Skeletal muscle satellite cell (primary cell): ENCODE measurements around the gene SLC44A2.

ENCODE experiments used
- H3K27me3 ChIP-seq: 2 replicates; pipeline ENCODE4 v1.7.0; 2013; ENCODE audit warnings: low read length; ENCODE audit not compliant: control insufficient read depth, insufficient read depth
- H3K36me3 ChIP-seq: 2 replicates; pipeline ENCODE4 v1.7.0; 2013; ENCODE audit warnings: mild to moderate bottlenecking, control low read depth, low read length; ENCODE audit not compliant: insufficient read depth
- H3K4me1 ChIP-seq: 2 replicates; pipeline ENCODE4 v1.7.0; 2013; ENCODE audit warnings: low read length; ENCODE audit not compliant: control insufficient read depth, insufficient read depth
- H3K4me2 ChIP-seq: 2 replicates; pipeline ENCODE4 v1.7.0; 2013; ENCODE audit warnings: mild to moderate bottlenecking, low read length
- H3K4me3 ChIP-seq: 2 replicates; pipeline ENCODE4 v1.7.0; 2013; ENCODE audit warnings: low read length
- H3K9ac ChIP-seq: 2 replicates; pipeline ENCODE4 v1.7.0; 2013; ENCODE audit warnings: mild to moderate bottlenecking, low read depth, low read length, moderate library complexity
- H3K9me3 ChIP-seq: replicated peaks from 2 replicates; pipeline ENCODE4 v1.7.0; 2013; ENCODE audit warnings: mild to moderate bottlenecking, control low read depth, low read length

The SLC44A2 gene

DNA sequence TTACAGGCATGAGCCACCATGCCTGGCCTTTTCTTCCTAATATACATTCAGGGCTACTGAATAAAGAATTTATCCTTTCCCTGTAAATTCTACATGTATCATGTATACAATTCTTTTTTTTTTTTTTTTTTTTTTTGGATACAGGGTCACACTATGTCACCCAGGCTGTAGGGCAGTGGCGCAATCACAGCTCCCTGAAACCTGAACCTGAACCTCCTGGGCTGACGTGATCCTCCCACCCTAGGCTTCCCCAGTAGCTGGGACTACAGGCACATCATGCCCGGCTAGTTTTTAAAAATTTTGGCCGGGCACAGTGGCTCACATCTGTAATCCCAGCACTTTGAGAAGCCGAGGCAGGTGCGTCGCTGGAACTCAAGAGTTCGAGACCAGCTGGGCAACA is 6.5 kb upstream of the SLC44A2 start:
- Histone ChIP-seq H3K9ac (no peak overlapping the region), H3K4me3 (no peak overlapping the region), H3K27me3 (no peaks in the 10 kb centered on the region), H3K36me3 (no peaks in the 10 kb centered on the region), H3K9me3 (no peaks in the 10 kb centered on the region), H3K4me2 (no peak overlapping the region), H3K4me1 (peaks cover 14% of the 10 kb centered on the region)

DNA sequence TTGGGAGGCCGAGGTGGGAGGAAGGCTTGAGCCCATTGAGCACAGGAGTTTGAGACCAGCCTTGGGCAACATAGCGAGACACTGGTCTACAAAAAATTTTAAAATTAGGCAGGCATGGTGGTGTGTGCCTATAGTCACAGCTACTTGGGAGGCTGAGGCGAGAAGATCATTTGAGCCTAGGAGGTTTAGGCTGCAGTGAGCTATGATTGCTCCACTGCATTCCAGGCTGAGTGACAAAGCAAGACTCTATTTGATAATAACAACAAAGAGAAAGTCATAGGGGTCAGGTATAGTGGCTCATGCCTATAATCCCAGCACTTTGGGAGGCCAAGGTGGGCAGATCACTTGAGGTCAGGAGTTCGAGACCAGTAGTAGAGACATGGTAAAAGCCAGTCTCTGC is 4.6 kb upstream of the SLC44A2 start:
- no peaks in the 10 kb centered on the region for H3K36me3 ChIP-seq
- no peaks in the 10 kb centered on the region for H3K9me3 ChIP-seq
- H3K4me2 ChIP-seq: no peak overlapping the region
- H3K9ac ChIP-seq: no peak overlapping the region
- peaks cover 23% of the 10 kb centered on the region for H3K4me1 ChIP-seq
- H3K4me3 ChIP-seq: no peak overlapping the region
- H3K27me3 ChIP-seq: no peaks in the 10 kb centered on the region

DNA sequence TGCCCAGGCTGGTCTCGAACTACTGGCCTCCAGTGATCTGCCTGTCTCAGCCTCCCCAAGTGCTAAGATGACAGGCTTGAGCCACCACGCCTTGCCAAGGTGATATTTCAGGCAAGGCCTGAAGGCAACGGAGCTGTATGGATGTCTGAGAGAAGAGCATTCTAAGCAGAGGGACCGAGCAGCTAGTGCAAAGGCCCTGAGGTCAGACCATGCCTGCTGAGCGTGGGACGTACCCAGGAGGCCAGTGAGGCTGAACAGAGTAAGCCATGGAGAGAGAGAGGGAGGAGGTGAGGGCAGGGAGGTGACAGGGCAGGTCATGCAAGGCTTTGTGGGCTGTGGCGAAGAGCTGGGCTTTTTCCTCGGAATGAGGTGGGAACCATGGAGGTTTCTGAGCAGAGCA is 3.4 kb upstream of the SLC44A2 start:
- Histone ChIP-seq H3K36me3 (no peaks in the 10 kb centered on the region), H3K27me3 (no peaks in the 10 kb centered on the region), H3K4me2 (no peak overlapping the region), H3K4me3 (no peak overlapping the region), H3K9ac (no peak overlapping the region), H3K9me3 (no peaks in the 10 kb centered on the region), H3K4me1 (peaks cover 23% of the 10 kb centered on the region)

DNA sequence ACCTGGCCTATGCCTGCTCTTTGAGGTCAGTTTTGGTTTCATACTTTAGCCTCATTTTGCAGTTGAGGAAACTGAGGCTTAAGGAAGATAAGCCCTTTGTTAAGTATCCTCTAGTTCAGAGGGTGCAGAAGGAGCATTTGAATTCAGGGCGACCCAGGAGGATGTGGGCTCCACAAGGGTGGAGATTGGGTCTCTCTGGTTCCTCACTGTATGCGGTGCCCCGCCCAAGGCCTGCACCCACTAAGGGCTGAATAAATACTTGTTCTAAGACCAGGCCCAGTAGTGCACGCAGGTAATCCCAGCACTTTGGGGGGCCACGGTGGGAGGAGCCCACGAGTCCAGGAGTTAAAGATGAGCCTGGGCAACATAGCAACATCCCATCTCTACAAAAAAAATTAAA is 768 bp upstream of the SLC44A2 start:
- H3K36me3 ChIP-seq: peaks cover 15% of the 10 kb centered on the region
- H3K27me3 ChIP-seq: no peaks in the 10 kb centered on the region
- H3K9ac ChIP-seq: peak overlapping the region; percentile 95

DNA sequence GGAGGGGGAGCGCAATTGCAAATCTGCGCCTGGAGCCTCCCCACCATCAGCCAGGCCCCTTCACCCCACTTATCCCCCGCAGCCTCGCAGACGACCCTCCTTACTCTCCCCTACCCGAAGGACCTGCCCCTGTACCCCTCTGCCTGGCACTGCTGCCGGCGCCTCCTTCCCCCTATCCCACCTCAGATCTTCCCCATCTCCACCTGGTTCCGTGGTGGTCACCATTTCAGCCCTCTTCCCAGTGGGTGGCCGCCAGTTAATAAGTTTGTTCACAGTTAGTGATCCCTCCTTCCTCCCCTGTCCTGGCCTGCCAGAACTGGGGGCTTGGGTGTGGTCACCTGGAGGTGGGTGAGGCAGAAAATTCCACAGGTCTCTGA is 397 bp downstream of the SLC44A2 start:
- H3K4me3 ChIP-seq: peak overlapping the region; percentile 78
- peak overlapping the region; percentile 95 for H3K9ac ChIP-seq
- peak overlapping the region; percentile 87 for H3K4me2 ChIP-seq
- H3K36me3 ChIP-seq: peaks cover 15% of the 10 kb centered on the region
- H3K27me3 ChIP-seq: no peaks in the 10 kb centered on the region
- peaks cover 13% of the 10 kb centered on the region for H3K4me1 ChIP-seq
- no peaks in the 10 kb centered on the region for H3K9me3 ChIP-seq

More for the DNA sequence above, 768 bp upstream of the SLC44A2 start:
- Histone ChIP-seq H3K4me3 (peak overlapping the region; percentile 78), H3K9me3 (no peaks in the 10 kb centered on the region), H3K4me1 (peaks cover 13% of the 10 kb centered on the region), H3K4me2 (peak overlapping the region; percentile 87)

DNA sequence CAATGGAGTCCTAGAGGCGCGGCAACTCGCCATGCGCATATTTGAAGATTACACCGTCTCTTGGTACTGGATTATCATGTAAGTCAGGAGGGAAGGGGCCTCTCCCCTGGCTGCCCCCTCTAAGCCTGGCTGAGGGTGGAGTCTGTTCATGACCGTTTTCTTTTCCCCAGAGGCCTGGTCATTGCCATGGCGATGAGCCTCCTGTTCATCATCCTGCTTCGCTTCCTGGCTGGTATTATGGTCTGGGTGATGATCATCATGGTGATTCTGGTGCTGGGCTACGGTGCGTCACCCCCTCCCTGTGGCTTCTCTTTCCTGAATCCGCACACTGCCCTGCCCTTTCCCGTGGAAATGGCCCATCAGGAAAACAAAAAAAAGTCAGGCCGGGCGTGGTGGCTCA is 6.5 kb downstream of the SLC44A2 start:
- H3K4me3 ChIP-seq: no peak overlapping the region
- peaks cover 53% of the 10 kb centered on the region for H3K36me3 ChIP-seq
- H3K4me2 ChIP-seq: no peak overlapping the region
- no peaks in the 10 kb centered on the region for H3K27me3 ChIP-seq
- H3K4me1 ChIP-seq: no peaks in the 10 kb centered on the region
- H3K9me3 ChIP-seq: no peaks in the 10 kb centered on the region
- no peak overlapping the region for H3K9ac ChIP-seq

DNA sequence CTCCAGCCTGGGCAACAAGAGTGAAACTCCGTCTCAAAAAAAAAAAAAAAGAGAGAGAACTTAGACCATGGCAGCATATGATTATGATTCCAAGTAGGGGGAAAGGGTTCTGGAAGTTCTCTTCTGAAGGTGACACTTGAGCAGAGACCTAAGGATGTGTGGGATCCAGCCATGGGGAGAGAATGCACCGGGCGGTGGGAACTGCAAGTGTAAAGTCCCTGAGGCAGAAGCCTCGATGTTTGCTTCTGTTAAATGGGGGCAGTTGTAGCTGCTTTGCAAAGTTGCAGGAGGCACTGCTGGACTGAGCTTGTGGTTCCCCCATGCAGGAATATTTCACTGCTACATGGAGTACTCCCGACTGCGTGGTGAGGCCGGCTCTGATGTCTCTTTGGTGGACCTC is 9.1 kb downstream of the SLC44A2 start:
- Histone ChIP-seq H3K4me3 (no peak overlapping the region), H3K4me1 (no peaks in the 10 kb centered on the region), H3K27me3 (no peaks in the 10 kb centered on the region), H3K9me3 (no peaks in the 10 kb centered on the region), H3K4me2 (no peak overlapping the region), H3K9ac (no peak overlapping the region), H3K36me3 (peaks cover 49% of the 10 kb centered on the region)

DNA sequence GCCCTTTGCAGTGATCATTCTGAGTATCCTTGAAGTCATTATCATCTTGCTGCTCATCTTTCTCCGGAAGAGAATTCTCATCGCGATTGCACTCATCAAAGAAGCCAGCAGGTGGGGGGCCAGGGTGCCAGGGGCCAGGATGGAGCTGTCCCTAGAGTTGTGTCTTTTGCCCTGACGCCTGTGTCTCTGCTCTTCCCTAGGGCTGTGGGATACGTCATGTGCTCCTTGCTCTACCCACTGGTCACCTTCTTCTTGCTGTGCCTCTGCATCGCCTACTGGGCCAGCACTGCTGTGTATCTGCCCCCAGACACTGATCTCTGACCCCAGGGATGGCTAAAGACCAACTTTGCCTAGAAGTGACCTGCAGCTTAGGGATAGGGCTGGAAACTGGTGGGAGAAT is 9.6 kb downstream of the SLC44A2 start:
- Histone ChIP-seq H3K4me1 (no peaks in the 10 kb centered on the region), H3K9ac (no peak overlapping the region), H3K4me3 (no peak overlapping the region), H3K9me3 (no peaks in the 10 kb centered on the region), H3K4me2 (no peak overlapping the region), H3K36me3 (peaks cover 49% of the 10 kb centered on the region), H3K27me3 (no peaks in the 10 kb centered on the region)

DNA sequence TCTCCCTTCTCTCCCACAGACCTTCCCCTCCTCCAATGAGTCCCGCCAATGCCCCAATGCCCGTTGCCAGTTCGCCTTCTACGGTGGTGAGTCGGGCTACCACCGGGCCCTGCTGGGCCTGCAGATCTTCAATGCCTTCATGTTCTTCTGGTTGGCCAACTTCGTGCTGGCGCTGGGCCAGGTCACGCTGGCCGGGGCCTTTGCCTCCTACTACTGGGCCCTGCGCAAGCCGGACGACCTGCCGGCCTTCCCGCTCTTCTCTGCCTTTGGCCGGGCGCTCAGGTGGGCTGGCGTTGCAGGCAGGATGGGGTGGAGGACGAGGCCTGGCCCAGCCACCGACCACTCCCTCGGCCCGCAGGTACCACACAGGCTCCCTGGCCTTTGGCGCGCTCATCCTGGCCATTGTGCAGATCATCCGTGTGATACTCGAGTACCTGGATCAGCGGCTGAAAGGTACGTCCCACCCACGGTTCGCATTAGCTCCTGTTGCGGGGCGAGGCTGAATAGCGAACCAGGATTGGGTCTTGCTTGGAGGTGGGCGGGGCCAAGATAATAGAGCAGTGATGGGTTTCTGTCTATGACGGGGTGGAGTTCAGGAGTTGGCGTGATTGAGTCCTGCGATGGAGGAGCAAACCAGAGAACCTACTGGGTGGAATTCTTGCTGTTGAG is 11.1 kb downstream of the SLC44A2 start:
- Histone ChIP-seq H3K27me3 (no peaks in the 10 kb centered on the region), H3K36me3 (peaks cover 53% of the 10 kb centered on the region), H3K4me3 (no peak overlapping the region), H3K4me1 (no peaks in the 10 kb centered on the region), H3K9me3 (no peaks in the 10 kb centered on the region), H3K9ac (no peak overlapping the region), H3K4me2 (no peak overlapping the region)

DNA sequence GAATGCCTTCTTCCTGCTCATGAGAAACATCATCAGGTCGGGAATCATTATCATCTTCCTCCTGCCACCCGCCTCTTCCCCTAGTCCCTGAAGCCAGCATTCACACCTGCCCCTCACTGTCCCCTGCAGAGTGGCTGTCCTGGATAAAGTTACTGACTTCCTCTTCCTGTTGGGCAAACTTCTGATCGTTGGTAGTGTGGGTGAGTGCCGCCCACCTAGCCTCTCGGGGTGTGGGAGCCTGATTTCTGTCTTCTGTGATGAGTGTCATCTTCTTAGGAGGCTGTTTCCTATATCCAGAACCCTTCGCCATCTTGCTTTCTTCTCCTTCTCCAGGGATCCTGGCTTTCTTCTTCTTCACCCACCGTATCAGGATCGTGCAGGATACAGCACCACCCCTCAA is 12.5 kb downstream of the SLC44A2 start:
- Histone ChIP-seq H3K4me3 (no peak overlapping the region), H3K9ac (no peak overlapping the region), H3K9me3 (no peaks in the 10 kb centered on the region), H3K4me1 (no peaks in the 10 kb centered on the region), H3K4me2 (no peak overlapping the region), H3K27me3 (no peaks in the 10 kb centered on the region), H3K36me3 (peaks cover 56% of the 10 kb centered on the region)

DNA sequence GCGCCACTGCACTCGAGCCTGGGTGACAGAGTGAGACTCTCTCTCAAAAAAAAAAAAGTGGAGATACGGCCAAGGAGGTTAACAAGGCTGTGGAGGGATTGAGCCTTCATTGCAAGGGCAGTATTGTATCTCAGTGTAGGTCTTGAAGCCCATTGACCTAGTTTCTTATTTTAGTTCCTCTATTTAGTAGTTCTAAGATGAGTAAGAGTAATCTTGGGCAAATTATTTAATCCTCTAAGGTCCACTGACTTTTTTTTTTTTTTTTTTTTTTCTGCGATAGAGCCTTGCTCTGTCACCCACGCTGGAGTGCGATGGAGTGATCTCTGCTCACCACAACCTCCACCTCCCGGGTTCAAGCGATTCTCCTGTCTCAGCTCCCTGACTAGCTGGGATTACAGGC is 14.5 kb downstream of the SLC44A2 start:
- Histone ChIP-seq H3K27me3 (no peaks in the 10 kb centered on the region), H3K4me2 (no peak overlapping the region), H3K4me3 (no peak overlapping the region), H3K36me3 (peaks cover 62% of the 10 kb centered on the region), H3K4me1 (peaks cover 4% of the 10 kb centered on the region), H3K9me3 (no peaks in the 10 kb centered on the region), H3K9ac (no peak overlapping the region)

DNA sequence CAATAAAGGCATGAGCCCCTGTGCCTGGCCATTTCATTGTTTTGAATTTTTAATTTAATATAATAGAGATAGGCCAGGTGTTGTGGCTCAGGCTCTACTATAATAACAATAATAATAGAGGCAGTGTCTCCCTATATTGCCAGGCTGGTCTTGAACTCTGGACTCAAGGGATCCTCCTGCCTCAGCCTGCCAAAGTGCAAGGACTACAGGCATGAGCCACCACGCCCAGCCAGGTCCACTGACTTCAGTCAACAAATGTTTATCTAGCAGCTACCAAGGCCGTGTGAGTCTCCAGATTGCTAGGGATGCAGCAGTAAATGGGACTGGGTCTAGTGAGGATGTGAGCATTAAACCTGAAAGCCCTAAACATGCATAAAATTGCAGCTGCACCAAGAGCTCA is 15.0 kb downstream of the SLC44A2 start:
- Histone ChIP-seq H3K4me1 (peaks cover 4% of the 10 kb centered on the region), H3K4me2 (no peak overlapping the region)

More for the DNA sequence above, 15.0 kb downstream of the SLC44A2 start:
- peaks cover 57% of the 10 kb centered on the region for H3K36me3 ChIP-seq
- no peaks in the 10 kb centered on the region for H3K27me3 ChIP-seq
- no peak overlapping the region for H3K4me3 ChIP-seq
- H3K9ac ChIP-seq: no peak overlapping the region
- H3K9me3 ChIP-seq: no peaks in the 10 kb centered on the region
